WTC11 (cell line): ENCODE measurements around the gene GOLGA7B. TPM values are rescaled to one million over a fixed set of nuclear protein-coding genes. Genes with fewer than 3 reads are reported as not detected.

Experiments
- ATAC-seq: fragments of 200-7000 bp; cut with Tn5 transposase; 2 replicates; pipeline ENCODE4 v1.10.0; 2021; ENCODE audit warnings: mild to moderate bottlenecking, moderate library complexity
- CTCF ChIA-PET: fragments of 300-600 bp; sonication (Branson Sonifier 250); formaldehyde crosslinking; loops from one replicate; lab custom pipeline; 2021; ENCODE audit warnings: antibody characterized with exemption; lab: Charles Lee
- POLR2A ChIA-PET: fragments of 350-600 bp; sonication (Branson Sonifier 250); formaldehyde crosslinking; loops from one replicate; lab custom pipeline; 2021; ENCODE audit warnings: antibody characterized with exemption; lab: Charles Lee
- DNase-seq: peaks from one replicate; pipeline ENCODE4 v3.0.0; 2021; ENCODE audit warnings: low spot score
- H3K27ac Mint-ChIP-seq: 2 replicates; pipeline ENCODE4 v1.8.0; 2021; ENCODE audit warnings: mixed read lengths
- H3K27me3 Mint-ChIP-seq: 2 replicates; pipeline ENCODE4 v1.8.0; 2021; ENCODE audit warnings: low read depth, mild to moderate bottlenecking, moderate library complexity, mixed read lengths
- H3K36me3 Mint-ChIP-seq: 2 replicates; pipeline ENCODE4 v1.8.0; 2021; ENCODE audit warnings: mixed read lengths
- H3K4me1 Mint-ChIP-seq: 2 replicates; pipeline ENCODE4 v1.8.0; 2022; ENCODE audit warnings: mixed read lengths
- H3K4me3 Mint-ChIP-seq: 2 replicates; pipeline ENCODE4 v1.8.0; 2021; ENCODE audit warnings: mild to moderate bottlenecking, moderate library complexity, mixed read lengths
- H3K9me3 Mint-ChIP-seq: 2 replicates; pipeline ENCODE4 v1.8.0; 2021; ENCODE audit warnings: mixed read lengths
- ATF6 ChIP-seq: sonication (generic); formaldehyde crosslinking; IDR thresholded peaks from 2 replicates; pipeline ENCODE4 v1.8.1; 2023; ENCODE audit warnings: mild to moderate bottlenecking, missing genetic modification reagents
- CREM ChIP-seq: sonication (generic); formaldehyde crosslinking; IDR thresholded peaks from 2 replicates; pipeline ENCODE4 v1.8.1; 2022; ENCODE audit warnings: mild to moderate bottlenecking, missing genetic modification reagents, moderate library complexity
- ESRRA ChIP-seq: sonication (generic); formaldehyde crosslinking; IDR thresholded peaks from 2 replicates; pipeline ENCODE4 v1.8.1; 2022; ENCODE audit warnings: mild to moderate bottlenecking, missing genetic modification reagents, borderline replicate concordance
- FOXP1 ChIP-seq: sonication (generic); formaldehyde crosslinking; IDR thresholded peaks from 2 replicates; pipeline ENCODE4 v1.8.0; 2022; ENCODE audit warnings: missing genetic modification reagents, mild to moderate bottlenecking, moderate library complexity, borderline replicate concordance
- KAT7 ChIP-seq: sonication (generic); formaldehyde crosslinking; IDR thresholded peaks from 2 replicates; pipeline ENCODE4 v1.8.1; 2023; ENCODE audit warnings: missing genetic modification reagents, mild to moderate bottlenecking, borderline replicate concordance
- NR3C1 ChIP-seq: sonication (generic); formaldehyde crosslinking; conservative IDR thresholded peaks from 2 replicates; pipeline ENCODE4 v1.8.1; 2023; ENCODE audit warnings: low read depth, mild to moderate bottlenecking, missing genetic modification reagents
- SMAD4 ChIP-seq: sonication (generic); formaldehyde crosslinking; IDR thresholded peaks from 2 replicates; pipeline ENCODE4 v1.8.0; 2022; ENCODE audit warnings: mild to moderate bottlenecking, missing genetic modification reagents
- SP1 ChIP-seq: sonication (generic); formaldehyde crosslinking; conservative IDR thresholded peaks from 2 replicates; pipeline ENCODE4 v1.8.1; 2022; ENCODE audit warnings: missing genetic modification reagents
- TEAD1 ChIP-seq: sonication (generic); formaldehyde crosslinking; IDR thresholded peaks from 2 replicates; pipeline ENCODE4 v1.8.0; 2022; ENCODE audit warnings: mild to moderate bottlenecking, missing genetic modification reagents
- ZNF219 ChIP-seq: sonication (generic); formaldehyde crosslinking; IDR thresholded peaks from 2 replicates; pipeline ENCODE4 v1.8.0; 2023; ENCODE audit warnings: missing genetic modification reagents, mild to moderate bottlenecking, borderline replicate concordance
- total RNA-seq: library from RNA; stranded (reverse); gene quantifications from 3 replicates; pipeline ENCODE4 v1.2.3, GENCODE V29; 2021
- TF ChIP-seq, protein P1 (sequence below): sonication (generic); formaldehyde crosslinking; IDR thresholded peaks from 2 replicates; pipeline ENCODE4 v1.8.0; 2022; ENCODE audit warnings: mild to moderate bottlenecking, missing genetic modification reagents
- TF ChIP-seq, protein P2 (sequence below): sonication (generic); formaldehyde crosslinking; IDR thresholded peaks from 2 replicates; pipeline ENCODE4 v1.8.0; 2023; ENCODE audit warnings: mild to moderate bottlenecking, missing genetic modification reagents
- TF ChIP-seq, protein P3 (sequence below): fragments of 200-600 bp; IDR thresholded peaks from 2 replicates; pipeline ENCODE4 v1.8.0; 2022; ENCODE audit warnings: antibody characterized with exemption

Gene GOLGA7B
- total RNA-seq, 1 experiment from 2014 or later: 0.24 TPM

GRCh38 chr10:97914171-97914836 is 64.7 kb downstream of the GOLGA7B start:
- H3K4me3 Mint-ChIP-seq: no peak overlapping the region
- H3K27me3 Mint-ChIP-seq: peaks cover 23% of the 10 kb centered on the region
- CTCF ChIA-PET: interaction anchor here (0.6 to 4.5 kb wide), 24 partner anchors 8 to 711 kb away, joined by 3 to 71 read pairs (median 4); partner anchors contain the start of genes CRTAC1, GOLGA7B and R3HCC1L
- no peak; the same call in 1 of the 2 replicates for ATAC-seq
- DNase-seq: no peak
- H3K9me3 Mint-ChIP-seq: no peaks in the 10 kb centered on the region
- peaks cover 8% of the 10 kb centered on the region for H3K4me1 Mint-ChIP-seq
- no peaks in the 10 kb centered on the region for H3K36me3 Mint-ChIP-seq
- POLR2A ChIA-PET: interaction anchor here (0.9 to 1.4 kb wide), 3 partner anchors 13 to 413 kb away, joined by 3 to 6 read pairs (median 3); no protein-coding TSS in a partner anchor
- H3K27ac Mint-ChIP-seq: no peak overlapping the region
- TF ChIP-seq ESRRA (no peak), NR3C1 (CRISPR knock-in tag) (no peak), ZNF219 (CRISPR knock-in tag) (no peak), CREM (CRISPR knock-in tag) (no peak)
- TF ChIP-seq, protein P1, sequence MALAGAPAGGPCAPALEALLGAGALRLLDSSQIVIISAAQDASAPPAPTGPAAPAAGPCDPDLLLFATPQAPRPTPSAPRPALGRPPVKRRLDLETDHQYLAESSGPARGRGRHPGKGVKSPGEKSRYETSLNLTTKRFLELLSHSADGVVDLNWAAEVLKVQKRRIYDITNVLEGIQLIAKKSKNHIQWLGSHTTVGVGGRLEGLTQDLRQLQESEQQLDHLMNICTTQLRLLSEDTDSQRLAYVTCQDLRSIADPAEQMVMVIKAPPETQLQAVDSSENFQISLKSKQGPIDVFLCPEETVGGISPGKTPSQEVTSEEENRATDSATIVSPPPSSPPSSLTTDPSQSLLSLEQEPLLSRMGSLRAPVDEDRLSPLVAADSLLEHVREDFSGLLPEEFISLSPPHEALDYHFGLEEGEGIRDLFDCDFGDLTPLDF: no peak

DNA sequence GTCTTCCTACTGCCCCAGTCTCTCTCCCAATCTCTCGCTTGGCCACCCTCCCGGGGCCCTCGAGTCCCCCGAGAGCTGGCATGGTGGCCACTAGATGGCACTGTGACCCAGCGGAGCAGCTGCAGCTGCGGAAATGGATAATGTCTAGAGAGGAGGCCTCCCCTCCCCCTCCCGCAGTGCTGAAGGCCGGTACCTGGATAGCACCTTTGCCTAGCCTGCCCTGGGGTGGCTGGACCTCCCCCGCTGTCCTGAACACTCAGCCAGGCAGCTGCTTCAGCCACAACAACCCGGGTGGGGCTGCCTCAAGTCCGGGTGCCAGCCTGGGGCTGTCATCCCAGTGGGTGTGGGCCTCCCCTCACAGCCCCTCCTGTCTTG is 65.2 kb downstream of the GOLGA7B start:
- Mint-ChIP-seq H3K4me3 (no peak overlapping the region), H3K36me3 (no peaks in the 10 kb centered on the region), H3K27me3 (peaks cover 23% of the 10 kb centered on the region), H3K27ac (no peak overlapping the region), H3K9me3 (no peaks in the 10 kb centered on the region)
- ATAC-seq: peak; percentile 95
- peak; percentile 93 for DNase-seq
- ChIA-PET CTCF (interaction anchor here (0.5 to 3.0 kb wide), 27 partner anchors 9 to 711 kb away, joined by 3 to 71 read pairs (median 4); partner anchors contain the start of genes CRTAC1, GOLGA7B and R3HCC1L), POLR2A (interaction anchor here (0.9 to 1.4 kb wide), 3 partner anchors 12 to 413 kb away, joined by 3 to 6 read pairs (median 3); no protein-coding TSS in a partner anchor)
- TF ChIP-seq FOXP1 (CRISPR knock-in tag): peak; percentile 45
- TF ChIP-seq, protein P2, sequence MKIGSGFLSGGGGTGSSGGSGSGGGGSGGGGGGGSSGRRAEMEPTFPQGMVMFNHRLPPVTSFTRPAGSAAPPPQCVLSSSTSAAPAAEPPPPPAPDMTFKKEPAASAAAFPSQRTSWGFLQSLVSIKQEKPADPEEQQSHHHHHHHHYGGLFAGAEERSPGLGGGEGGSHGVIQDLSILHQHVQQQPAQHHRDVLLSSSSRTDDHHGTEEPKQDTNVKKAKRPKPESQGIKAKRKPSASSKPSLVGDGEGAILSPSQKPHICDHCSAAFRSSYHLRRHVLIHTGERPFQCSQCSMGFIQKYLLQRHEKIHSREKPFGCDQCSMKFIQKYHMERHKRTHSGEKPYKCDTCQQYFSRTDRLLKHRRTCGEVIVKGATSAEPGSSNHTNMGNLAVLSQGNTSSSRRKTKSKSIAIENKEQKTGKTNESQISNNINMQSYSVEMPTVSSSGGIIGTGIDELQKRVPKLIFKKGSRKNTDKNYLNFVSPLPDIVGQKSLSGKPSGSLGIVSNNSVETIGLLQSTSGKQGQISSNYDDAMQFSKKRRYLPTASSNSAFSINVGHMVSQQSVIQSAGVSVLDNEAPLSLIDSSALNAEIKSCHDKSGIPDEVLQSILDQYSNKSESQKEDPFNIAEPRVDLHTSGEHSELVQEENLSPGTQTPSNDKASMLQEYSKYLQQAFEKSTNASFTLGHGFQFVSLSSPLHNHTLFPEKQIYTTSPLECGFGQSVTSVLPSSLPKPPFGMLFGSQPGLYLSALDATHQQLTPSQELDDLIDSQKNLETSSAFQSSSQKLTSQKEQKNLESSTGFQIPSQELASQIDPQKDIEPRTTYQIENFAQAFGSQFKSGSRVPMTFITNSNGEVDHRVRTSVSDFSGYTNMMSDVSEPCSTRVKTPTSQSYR: peak; percentile 88
- TF ChIP-seq KAT7 (CRISPR knock-in tag): no peak
- no peak for TF ChIP-seq SMAD4 (CRISPR knock-in tag)
- TF ChIP-seq ESRRA: peak; percentile 31; the same call in 1 of the 2 replicates
- TF ChIP-seq SP1 (CRISPR knock-in tag): no peak
- TF ChIP-seq ATF6 (CRISPR knock-in tag): no peak
- TF ChIP-seq, protein P3, sequence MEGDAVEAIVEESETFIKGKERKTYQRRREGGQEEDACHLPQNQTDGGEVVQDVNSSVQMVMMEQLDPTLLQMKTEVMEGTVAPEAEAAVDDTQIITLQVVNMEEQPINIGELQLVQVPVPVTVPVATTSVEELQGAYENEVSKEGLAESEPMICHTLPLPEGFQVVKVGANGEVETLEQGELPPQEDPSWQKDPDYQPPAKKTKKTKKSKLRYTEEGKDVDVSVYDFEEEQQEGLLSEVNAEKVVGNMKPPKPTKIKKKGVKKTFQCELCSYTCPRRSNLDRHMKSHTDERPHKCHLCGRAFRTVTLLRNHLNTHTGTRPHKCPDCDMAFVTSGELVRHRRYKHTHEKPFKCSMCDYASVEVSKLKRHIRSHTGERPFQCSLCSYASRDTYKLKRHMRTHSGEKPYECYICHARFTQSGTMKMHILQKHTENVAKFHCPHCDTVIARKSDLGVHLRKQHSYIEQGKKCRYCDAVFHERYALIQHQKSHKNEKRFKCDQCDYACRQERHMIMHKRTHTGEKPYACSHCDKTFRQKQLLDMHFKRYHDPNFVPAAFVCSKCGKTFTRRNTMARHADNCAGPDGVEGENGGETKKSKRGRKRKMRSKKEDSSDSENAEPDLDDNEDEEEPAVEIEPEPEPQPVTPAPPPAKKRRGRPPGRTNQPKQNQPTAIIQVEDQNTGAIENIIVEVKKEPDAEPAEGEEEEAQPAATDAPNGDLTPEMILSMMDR: peak; percentile 86
- no peak for TF ChIP-seq TEAD1 (CRISPR knock-in tag)
- TF ChIP-seq, all 79 proteins: peak for 4
- peaks cover 8% of the 10 kb centered on the region for H3K4me1 Mint-ChIP-seq
